ENCODE data around the gene USP4. TPM values are rescaled to one million over a fixed set of nuclear protein-coding genes. Genes with fewer than 3 reads are reported as not detected.

Gene USP4
- total and polyA plus RNA-seq, 2 of the 13 experiments (the other 11 are each of a cell fraction or from before 2014, with no cell fraction given), result 9.2 to 20.8 TPM

GRCh38 chr3:49294343-49294742, 45.5 kb downstream of the USP4 start:
- no peaks in the 10 kb centered on the region for H3K27me3 ChIP-seq (ENCODE audit: control insufficient read depth in 1 of 2, insufficient read depth in 2 of 2, low read length in 2 of 2)
- FAIRE-seq (no peak), DNase-seq (ENCODE audit: low spot score) (no peak), ATAC-seq (no peak)
- no peak overlapping the region for H2AFZ ChIP-seq (ENCODE audit: low read length)
- H3K4me1 ChIP-seq (ENCODE audit: insufficient read depth, low read length), result peaks cover 13% of the 10 kb centered on the region
- intact Hi-C loops (cut with micrococcal nuclease; ENCODE audit: unreplicated experiment), result no loop called here
- no peaks in the 10 kb centered on the region for H4K20me1 ChIP-seq (ENCODE audit: insufficient read depth, low read length)
- BruUV-seq (replicated peaks), result no TSS peak
- TF ChIP-seq SRY (CRISPR knock-in tag; IDR thresholded peaks at IDR 0.05) (no peak), FOXM1 (CRISPR knock-in tag; IDR thresholded peaks at IDR 0.05) (no peak), RFXANK (CRISPR knock-in tag; IDR thresholded peaks at IDR 0.05) (no peak), CEBPB (IDR thresholded peaks at IDR 0.05; ENCODE audit: borderline replicate concordance, low read depth, low read length) (no peak), ZNF414 (CRISPR knock-in tag; IDR thresholded peaks at IDR 0.05) (no peak), ZBTB44 (CRISPR knock-in tag; IDR thresholded peaks at IDR 0.05) (no peak)
- no peaks in the 10 kb centered on the region for H3K9me3 ChIP-seq (ENCODE audit: low read length)
- CTCF ChIA-PET (ENCODE audit: low intra/inter-chr PET ratio, low total read pairs), result no interaction called here
- POLR2A ChIA-PET, result no interaction called here
- no peak overlapping the region for H3K4me2 ChIP-seq (ENCODE audit: low read depth, low read length)
- no peak overlapping the region for H3K27ac ChIP-seq (ENCODE audit: extremely low read length, insufficient read depth, low read length)
- in situ Hi-C loops (cut with HindIII; ENCODE audit: extremely low pct_ligation_motif_present, low pct_unique_long_range_greater_than_20kb), result no loop called here
- H3K9ac ChIP-seq (ENCODE audit: insufficient read depth, low read depth, low read length), result no peak overlapping the region
- no peaks in the 10 kb centered on the region for H3K79me2 ChIP-seq (ENCODE audit: insufficient read depth, low read length)
- no peak overlapping the region for H3K4me3 ChIP-seq (replicated peaks in 1 of 3; ENCODE audit: insufficient read depth in 1 of 3, low read depth in 2 of 3, low read length in 3 of 3)
- WGBS (ENCODE audit: low lambda C conversion rate), result 100% methylated on average over 2 of the region's 8 CpGs
- H3K36me3 ChIP-seq (replicated peaks in 1 of 2; ENCODE audit: control insufficient read depth in 1 of 2, insufficient read depth in 2 of 2, low read length in 2 of 2), result peaks cover 23 to 54% of the 10 kb centered on the region in 2 experiments

GRCh38 chr3:49283997-49284396, 55.9 kb downstream of the USP4 start:
- no peak overlapping the region for H2AFZ ChIP-seq (ENCODE audit: low read length)
- H4K20me1 ChIP-seq (ENCODE audit: insufficient read depth, low read length), result no peaks in the 10 kb centered on the region
- ChIA-PET CTCF (ENCODE audit: low intra/inter-chr PET ratio, low total read pairs) (no interaction called here), POLR2A (no interaction called here)
- no peaks in the 10 kb centered on the region for H3K4me1 ChIP-seq (ENCODE audit: insufficient read depth, low read length)
- no peak for FAIRE-seq
- H3K36me3 ChIP-seq (replicated peaks in 1 of 2; ENCODE audit: control insufficient read depth in 1 of 2, insufficient read depth in 2 of 2, low read length in 2 of 2), result peaks cover 23 to 57% of the 10 kb centered on the region in 2 experiments
- H3K27me3 ChIP-seq (ENCODE audit: control insufficient read depth in 1 of 2, insufficient read depth in 2 of 2, low read length in 2 of 2), result no peaks in the 10 kb centered on the region
- DNase-seq (ENCODE audit: low spot score), result no peak
- intact Hi-C loops (cut with micrococcal nuclease; ENCODE audit: unreplicated experiment) (no loop called here), in situ Hi-C loops (cut with HindIII; ENCODE audit: extremely low pct_ligation_motif_present, low pct_unique_long_range_greater_than_20kb) (no loop called here)
- no peak for ATAC-seq
- no peak overlapping the region for H3K27ac ChIP-seq (ENCODE audit: extremely low read length, insufficient read depth, low read length)
- H3K79me2 ChIP-seq (ENCODE audit: insufficient read depth, low read length), result no peaks in the 10 kb centered on the region
- no peak overlapping the region for H3K9ac ChIP-seq (ENCODE audit: insufficient read depth, low read depth, low read length)
- no TSS peak for BruUV-seq (replicated peaks)
- whole genome bisulfite sequencing (ENCODE audit: low lambda C conversion rate), result 94% methylated on average over 6 of the region's 6 CpGs
- no peak overlapping the region for H3K4me2 ChIP-seq (ENCODE audit: low read depth, low read length)
- no peak overlapping the region for H3K4me3 ChIP-seq (replicated peaks in 1 of 3; ENCODE audit: insufficient read depth in 1 of 3, low read depth in 2 of 3, low read length in 3 of 3)
- no peaks in the 10 kb centered on the region for H3K9me3 ChIP-seq (ENCODE audit: low read length)
- TF ChIP-seq REST (IDR thresholded peaks at IDR 0.05; ENCODE audit: borderline replicate concordance in 1 of 2, low read depth in 1 of 2, low read length in 2 of 2) (no peak), GTF3A (CRISPR knock-in tag; conservative IDR thresholded peaks at IDR 0.05) (no peak), MED8 (CRISPR knock-in tag; IDR thresholded peaks at IDR 0.05; ENCODE audit: insufficient replicate concordance) (no peak), RARA (CRISPR knock-in tag; IDR thresholded peaks at IDR 0.05) (no peak), ZNF30 (CRISPR knock-in tag; IDR thresholded peaks at IDR 0.05) (no peak), ZNF563 (CRISPR knock-in tag; IDR thresholded peaks at IDR 0.05) (no peak), HOXA7 (CRISPR knock-in tag; IDR thresholded peaks at IDR 0.05) (no peak), DNMT1 (CRISPR knock-in tag; IDR thresholded peaks at IDR 0.05) (no peak), HNRNPH1 (optimal IDR thresholded peaks at IDR 0.05; ENCODE audit: low read depth, low read length) (no peak)

Data from HepG2 (cell line).